Astrocyte (in vitro differentiated cells and primary cell): ENCODE results near the gene CBLC. TPM values are rescaled to one million over a fixed set of nuclear protein-coding genes. Genes with fewer than 3 reads are reported as not detected.

ENCODE experiments used
- DNase-seq: peaks from one replicate; pipeline ENCODE4 v3.0.0-alpha.2; 2010; ENCODE audit warnings: low read depth
- FAIRE-seq: peaks from 2 replicates; lab custom pipeline; 2011; peaks lifted over from hg19 to GRCh38; lab: Jason Lieb, UNC
- H2AFZ ChIP-seq: 2 replicates; pipeline ENCODE4 v1.6.0; 2012; ENCODE audit warnings: low read depth, low read length, inconsistent platforms
- H3K27ac ChIP-seq: 2 replicates; pipeline ENCODE4 v1.5.1; 2011; ENCODE audit warnings: low read depth, low read length, inconsistent platforms
- H3K27me3 ChIP-seq: 2 replicates; pipeline ENCODE4 v1.6.0; 2011; ENCODE audit warnings: low read length, inconsistent platforms; ENCODE audit not compliant: insufficient read depth
- H3K36me3 ChIP-seq: 2 replicates; pipeline ENCODE4 v1.5.1; 2011; ENCODE audit warnings: low read length, inconsistent platforms; ENCODE audit not compliant: insufficient read depth
- H3K4me1 ChIP-seq: 2 replicates; pipeline ENCODE4 v1.5.1; 2011; ENCODE audit warnings: low read length, inconsistent platforms; ENCODE audit not compliant: insufficient read depth
- H3K4me2 ChIP-seq: 2 replicates; pipeline ENCODE4 v1.6.0; 2012; ENCODE audit warnings: low read length, inconsistent platforms
- H3K4me3 ChIP-seq: 2 replicates; pipeline ENCODE4 v1.5.1; 2011; ENCODE audit warnings: low read depth, mild to moderate bottlenecking, low read length, inconsistent platforms; ENCODE audit not compliant: insufficient read depth
- H3K79me2 ChIP-seq: 2 replicates; pipeline ENCODE4 v1.6.0; 2012; ENCODE audit warnings: mild to moderate bottlenecking, low read length, inconsistent platforms; ENCODE audit not compliant: insufficient read depth
- H3K9ac ChIP-seq: 2 replicates; pipeline ENCODE4 v1.6.0; 2012; ENCODE audit warnings: mild to moderate bottlenecking, low read length, inconsistent platforms
- H3K9me3 ChIP-seq: 2 replicates; pipeline ENCODE4 v1.5.1; 2012; ENCODE audit warnings: low read depth, mild to moderate bottlenecking, low read length, inconsistent platforms; ENCODE audit not compliant: insufficient read depth
- H4K20me1 ChIP-seq: 2 replicates; pipeline ENCODE4 v1.6.0; 2012; ENCODE audit warnings: low read length, inconsistent platforms; ENCODE audit not compliant: insufficient read depth
- H3K27ac Mint-ChIP-seq: one replicate; pipeline ENCODE4 v1.8.0; 2021; ENCODE audit warnings: mild to moderate bottlenecking, mixed read lengths; ENCODE audit not compliant: unreplicated experiment
- H3K27me3 Mint-ChIP-seq: one replicate; pipeline ENCODE4 v1.8.0; 2021; ENCODE audit warnings: low read depth, mixed read lengths; ENCODE audit not compliant: unreplicated experiment
- H3K36me3 Mint-ChIP-seq: one replicate; pipeline ENCODE4 v1.8.0; 2021; ENCODE audit warnings: low read depth, mixed read lengths; ENCODE audit not compliant: unreplicated experiment
- H3K4me1 Mint-ChIP-seq: one replicate; pipeline ENCODE4 v1.8.0; 2021; ENCODE audit warnings: low read depth, mixed read lengths; ENCODE audit not compliant: unreplicated experiment
- H3K4me3 Mint-ChIP-seq: one replicate; pipeline ENCODE4 v1.8.0; 2021; ENCODE audit warnings: mild to moderate bottlenecking, moderate library complexity, mixed read lengths; ENCODE audit not compliant: unreplicated experiment
- H3K9me3 Mint-ChIP-seq: one replicate; pipeline ENCODE4 v1.8.0; 2021; ENCODE audit warnings: mild to moderate bottlenecking, mixed read lengths; ENCODE audit not compliant: unreplicated experiment
- EZH2 ChIP-seq: IDR thresholded peaks from 2 replicates; pipeline ENCODE4 v1.6.1; 2012; ENCODE audit warnings: mild to moderate bottlenecking, low read length, inconsistent platforms; ENCODE audit not compliant: insufficient read depth
- total RNA-seq: library from RNA; stranded (reverse); gene quantifications from 2 replicates; pipeline ENCODE4 v1.2.1, GENCODE V29; 2021
- TF ChIP-seq, protein P1 (sequence below): IDR thresholded peaks from 2 replicates; pipeline ENCODE4 v1.5.1; 2011; ENCODE audit warnings: low read depth, mild to moderate bottlenecking, inconsistent platforms, low read length, moderate library complexity; ENCODE audit not compliant: insufficient read depth

CBLC gene
- total RNA-seq, 1 donor from 2014 or later = not detected

GRCh38 chr19:44845612-44846454 is 68.1 kb downstream of the CBLC start, which contains the start of gene NECTIN2:
Gene NECTIN2, plus strand, starts transcription at chr19:44846297. Its CDS starts 229 bp downstream, at chr19:44846526.
- Histone ChIP-seq H3K9ac (peak within 1 kb of the TSS; percentile 99), H3K4me3 (peak within 1 kb of the TSS; percentile 89), H3K36me3 (no peaks in the 10 kb centered on the region), H3K4me2 (peak within 1 kb of the TSS; percentile 92), H3K9me3 (no peaks in the 10 kb centered on the region), H3K79me2 (peaks cover 47% of the 10 kb centered on the region), H3K27ac (peak within 1 kb of the TSS; percentile 92), H3K27me3 (no peaks in the 10 kb centered on the region), H2AFZ (peak within 1 kb of the TSS; percentile 95), H3K4me1 (peaks cover 24% of the 10 kb centered on the region), H4K20me1 (peaks cover 39% of the 10 kb centered on the region)
- Mint-ChIP-seq H3K4me1 (peaks cover 19% of the 10 kb centered on the region), H3K27ac (peak within 1 kb of the TSS; percentile 100), H3K9me3 (no peaks in the 10 kb centered on the region), H3K27me3 (no peaks in the 10 kb centered on the region), H3K36me3 (peaks cover 8% of the 10 kb centered on the region), H3K4me3 (peak within 1 kb of the TSS; percentile 99)
- DNase-seq = peak; percentile 85
- TF ChIP-seq, protein P1, sequence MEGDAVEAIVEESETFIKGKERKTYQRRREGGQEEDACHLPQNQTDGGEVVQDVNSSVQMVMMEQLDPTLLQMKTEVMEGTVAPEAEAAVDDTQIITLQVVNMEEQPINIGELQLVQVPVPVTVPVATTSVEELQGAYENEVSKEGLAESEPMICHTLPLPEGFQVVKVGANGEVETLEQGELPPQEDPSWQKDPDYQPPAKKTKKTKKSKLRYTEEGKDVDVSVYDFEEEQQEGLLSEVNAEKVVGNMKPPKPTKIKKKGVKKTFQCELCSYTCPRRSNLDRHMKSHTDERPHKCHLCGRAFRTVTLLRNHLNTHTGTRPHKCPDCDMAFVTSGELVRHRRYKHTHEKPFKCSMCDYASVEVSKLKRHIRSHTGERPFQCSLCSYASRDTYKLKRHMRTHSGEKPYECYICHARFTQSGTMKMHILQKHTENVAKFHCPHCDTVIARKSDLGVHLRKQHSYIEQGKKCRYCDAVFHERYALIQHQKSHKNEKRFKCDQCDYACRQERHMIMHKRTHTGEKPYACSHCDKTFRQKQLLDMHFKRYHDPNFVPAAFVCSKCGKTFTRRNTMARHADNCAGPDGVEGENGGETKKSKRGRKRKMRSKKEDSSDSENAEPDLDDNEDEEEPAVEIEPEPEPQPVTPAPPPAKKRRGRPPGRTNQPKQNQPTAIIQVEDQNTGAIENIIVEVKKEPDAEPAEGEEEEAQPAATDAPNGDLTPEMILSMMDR = peak; percentile 77
- TF ChIP-seq EZH2 = no peak
- FAIRE-seq = no peak

GRCh38 chr19:44846455-44847143 is 68.9 kb downstream of the CBLC start:
- Histone ChIP-seq H3K4me3 (peak overlapping the region; percentile 89), H3K36me3 (no peaks in the 10 kb centered on the region), H3K27me3 (no peaks in the 10 kb centered on the region), H3K4me1 (peaks cover 24% of the 10 kb centered on the region), H2AFZ (no peak overlapping the region), H3K9ac (peak overlapping the region; percentile 99), H3K79me2 (peaks cover 55% of the 10 kb centered on the region), H3K27ac (peak overlapping the region; percentile 92), H4K20me1 (peaks cover 46% of the 10 kb centered on the region), H3K4me2 (peak overlapping the region; percentile 89), H3K9me3 (no peaks in the 10 kb centered on the region)
- H3K27me3 Mint-ChIP-seq = no peaks in the 10 kb centered on the region
- peaks cover 19% of the 10 kb centered on the region for H3K4me1 Mint-ChIP-seq
- H3K9me3 Mint-ChIP-seq = no peaks in the 10 kb centered on the region
- DNase-seq (peak; percentile 44), FAIRE-seq (no peak)
- peak overlapping the region; percentile 100 for H3K27ac Mint-ChIP-seq
- TF ChIP-seq, protein P1 = no peak
- no peak for TF ChIP-seq EZH2
- peaks cover 9% of the 10 kb centered on the region for H3K36me3 Mint-ChIP-seq
- H3K4me3 Mint-ChIP-seq = peak overlapping the region; percentile 99
